Epidermal melanocyte (primary cell): ENCODE data around the gene LCN6.

ENCODE experiments used
- DNase-seq: peaks from one replicate; pipeline ENCODE4 v3.0.0; 2011; ENCODE audit warnings: low spot score; ENCODE audit not compliant: insufficient read length

Gene LCN6

DNA sequence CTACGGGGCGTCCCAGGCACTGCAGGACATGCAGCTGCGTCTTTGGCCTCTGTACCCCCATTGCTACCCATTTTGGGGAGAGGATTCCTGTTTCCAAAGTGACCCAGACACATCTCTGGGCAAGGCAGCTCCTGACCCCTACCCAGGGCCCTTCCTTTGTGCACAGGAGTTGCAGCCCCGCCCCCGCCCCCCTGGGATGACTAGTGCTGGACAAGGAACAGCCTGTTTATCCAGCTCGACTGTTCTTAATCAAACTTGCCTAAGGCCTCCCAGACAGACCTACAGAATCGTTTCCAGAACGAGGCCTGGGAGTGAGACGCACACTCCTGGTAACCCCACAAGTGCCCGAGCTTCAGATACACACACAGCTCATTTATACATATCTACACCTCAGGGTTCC lies 22.7 kb downstream of the LCN6 start:
- DNase-seq: peak; percentile 88

DNA sequence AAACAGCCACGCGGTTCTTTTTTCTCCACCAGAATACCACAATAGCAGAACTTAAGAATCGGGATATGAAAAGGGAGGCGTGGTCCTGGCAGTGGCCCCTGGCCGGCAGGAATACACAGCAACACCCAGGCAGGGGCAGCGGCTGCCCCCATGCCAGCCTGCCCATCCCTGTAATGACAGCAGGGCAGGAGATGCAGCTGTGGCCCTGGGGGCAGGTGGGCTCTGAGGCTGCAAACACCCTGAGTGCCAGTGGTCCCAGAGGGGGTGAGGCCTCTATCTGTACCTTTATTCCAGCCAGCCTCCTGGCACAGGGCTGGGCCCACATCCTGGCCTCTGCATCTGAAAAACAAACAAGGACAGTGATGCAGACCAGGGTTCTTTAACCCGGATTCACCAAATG lies 23.6 kb downstream of the LCN6 start:
- DNase-seq: no peak

DNA sequence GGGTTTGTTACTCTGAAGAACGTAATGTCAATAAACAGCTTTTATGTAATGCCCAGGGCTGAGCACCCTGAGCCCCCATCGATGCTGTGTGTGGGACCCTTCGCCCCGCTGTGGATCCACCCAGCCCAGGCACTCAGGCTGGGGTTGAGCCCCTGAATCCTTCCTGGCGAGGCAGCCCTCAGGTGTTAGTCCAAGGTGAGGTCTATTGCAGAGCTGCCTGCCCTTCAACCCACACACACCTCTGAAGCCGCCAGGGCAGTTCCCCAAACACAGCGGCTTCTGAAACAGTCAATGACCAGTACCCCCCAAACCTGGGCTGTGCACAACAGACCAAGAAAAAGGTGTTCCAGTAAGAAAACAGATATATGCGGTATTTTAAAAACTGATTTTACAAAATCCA lies 24.3 kb downstream of the LCN6 start:
- no peak for DNase-seq

DNA sequence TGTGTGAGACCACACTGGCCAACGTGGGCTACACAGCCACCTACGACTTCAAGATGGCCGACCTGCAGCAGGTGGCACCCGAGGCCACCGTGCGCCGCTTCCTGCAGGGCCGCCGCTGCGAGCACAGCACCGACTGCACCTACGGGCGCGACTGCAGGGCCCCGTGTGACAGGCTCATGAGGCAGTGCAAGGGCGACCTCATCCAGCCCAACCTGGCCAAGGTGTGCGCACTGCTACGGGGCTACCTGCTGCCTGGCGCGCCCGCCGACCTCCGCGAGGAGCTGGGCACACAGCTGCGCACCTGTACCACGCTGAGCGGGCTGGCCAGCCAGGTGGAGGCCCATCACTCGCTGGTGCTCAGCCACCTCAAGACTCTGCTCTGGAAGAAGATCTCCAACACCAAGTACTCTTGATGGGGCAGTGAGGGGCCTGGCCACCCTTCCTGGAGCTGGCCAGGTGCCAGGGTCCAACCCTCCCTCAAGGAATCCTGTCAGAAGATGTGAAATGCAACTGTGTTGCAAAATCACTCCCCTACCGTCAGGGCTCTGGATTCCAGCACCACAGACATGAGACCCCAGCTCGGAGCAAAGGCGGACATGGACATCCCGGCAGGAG lies 24.9 kb downstream of the LCN6 start:
- no peak for DNase-seq

DNA sequence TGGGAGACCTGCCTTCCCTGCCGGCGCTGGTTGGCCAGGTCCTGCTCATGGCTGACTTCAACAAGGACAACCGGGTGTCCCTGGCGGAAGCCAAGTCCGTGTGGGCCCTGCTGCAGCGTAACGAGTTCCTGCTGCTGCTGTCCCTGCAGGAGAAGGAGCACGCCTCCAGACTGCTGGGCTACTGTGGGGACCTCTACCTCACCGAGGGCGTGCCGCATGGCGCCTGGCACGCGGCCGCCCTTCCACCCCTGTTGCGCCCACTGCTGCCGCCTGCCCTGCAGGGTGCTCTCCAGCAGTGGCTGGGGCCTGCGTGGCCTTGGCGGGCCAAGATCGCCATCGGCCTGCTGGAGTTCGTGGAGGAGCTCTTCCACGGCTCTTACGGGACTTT lies 25.4 kb downstream of the LCN6 start:
- DNase-seq: no peak

DNA sequence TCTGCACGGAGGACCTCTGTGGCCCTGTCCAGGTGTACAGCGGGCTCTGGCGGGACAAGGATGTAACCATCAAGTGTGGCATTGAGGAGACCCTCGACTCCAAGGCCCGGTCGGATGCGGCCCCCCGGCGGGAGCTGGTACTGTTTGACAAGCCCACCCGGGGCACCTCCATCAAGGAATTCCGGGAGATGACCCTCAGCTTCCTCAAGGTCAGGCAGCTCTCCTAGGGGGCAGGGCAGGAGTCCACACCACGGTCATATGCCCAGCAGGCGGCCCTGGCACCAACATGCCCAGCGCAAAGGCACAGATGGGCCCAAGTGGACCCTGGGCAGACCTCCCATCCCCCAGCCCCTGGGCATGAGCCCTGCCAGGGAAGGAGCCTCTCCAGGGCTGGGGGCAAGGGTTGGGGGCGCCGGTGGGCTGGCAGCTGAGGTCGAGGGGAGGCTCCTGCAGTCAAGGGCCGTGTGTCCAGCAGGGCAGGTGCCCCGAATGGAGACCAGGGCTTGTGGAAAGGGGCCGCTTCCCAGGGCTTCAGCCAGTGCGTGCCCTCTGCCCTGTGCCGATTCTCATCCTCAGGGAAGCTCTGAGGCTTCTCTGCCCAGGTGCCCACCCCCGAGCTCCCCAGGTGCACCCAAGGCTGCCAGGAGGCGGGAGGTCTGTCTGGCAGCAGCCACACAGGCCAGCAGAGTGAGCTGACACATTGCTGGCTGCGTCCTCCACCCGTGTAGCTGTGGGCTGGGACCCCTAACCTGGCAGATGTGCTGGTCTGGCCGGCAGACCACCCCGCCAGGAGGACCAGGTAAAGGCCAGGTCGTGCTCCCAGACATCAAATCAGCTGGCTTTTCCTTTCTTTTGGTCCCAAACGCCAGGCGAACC lies 26.0 kb downstream of the LCN6 start:
- DNase-seq: no peak

DNA sequence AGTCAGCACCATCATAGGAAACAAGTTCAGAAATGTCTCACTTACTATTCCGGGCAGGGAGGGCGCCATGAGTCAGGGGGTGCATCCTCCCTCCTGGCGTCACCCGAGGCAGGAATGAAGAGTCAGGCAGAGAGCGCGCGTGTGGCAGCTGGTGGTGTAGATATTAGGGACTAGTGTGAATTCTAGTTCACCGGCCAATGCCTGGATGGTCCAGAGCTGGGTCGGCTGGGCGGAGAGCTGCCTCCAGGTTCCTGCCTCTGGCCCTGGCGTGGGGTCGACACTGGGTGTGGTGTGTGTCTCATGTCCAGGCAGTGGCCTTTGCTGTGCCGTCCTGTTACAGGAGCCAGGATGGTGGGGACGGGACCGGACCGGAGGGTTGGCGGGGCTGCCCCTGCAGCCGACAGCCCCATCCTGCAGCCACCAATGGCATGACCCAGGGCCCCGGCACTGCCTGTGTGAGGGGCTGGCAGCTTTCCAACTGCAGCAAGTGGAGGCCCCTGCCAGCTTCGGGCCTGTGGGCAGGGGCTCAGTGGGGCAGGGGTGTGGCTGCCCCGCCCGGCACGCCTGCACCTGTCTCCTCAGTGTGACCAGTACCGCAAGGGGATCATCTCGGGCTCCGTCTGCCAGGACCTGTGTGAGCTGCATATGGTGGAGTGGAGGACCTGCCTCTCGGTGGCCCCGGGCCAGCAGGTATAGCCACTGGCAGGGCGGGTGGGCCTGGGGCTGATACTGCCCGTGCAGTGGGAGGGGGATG lies 26.8 kb downstream of the LCN6 start:
- DNase-seq: no peak

DNA sequence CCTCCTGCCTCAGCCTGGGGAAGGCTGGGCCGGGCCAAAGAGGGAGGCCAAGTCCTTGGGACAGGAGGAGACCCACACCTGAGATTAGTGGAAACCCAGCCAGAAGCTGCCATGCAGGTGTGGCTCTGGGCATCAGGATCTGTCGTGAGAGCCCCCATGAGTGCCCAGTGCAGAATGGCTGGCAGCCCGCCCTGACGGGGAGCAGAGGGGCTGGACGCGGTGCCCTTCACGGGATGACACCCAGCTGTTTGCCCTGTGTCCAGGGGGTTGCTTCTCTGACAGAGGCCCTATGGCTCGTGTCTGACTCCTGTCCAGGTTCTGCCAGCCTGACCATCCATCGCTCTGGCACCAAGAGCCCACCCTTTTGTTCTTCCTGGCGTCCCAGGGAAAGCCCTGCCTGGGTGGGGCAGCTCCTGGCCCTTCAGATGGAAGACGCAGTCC lies 27.4 kb downstream of the LCN6 start:
- no peak for DNase-seq

DNA sequence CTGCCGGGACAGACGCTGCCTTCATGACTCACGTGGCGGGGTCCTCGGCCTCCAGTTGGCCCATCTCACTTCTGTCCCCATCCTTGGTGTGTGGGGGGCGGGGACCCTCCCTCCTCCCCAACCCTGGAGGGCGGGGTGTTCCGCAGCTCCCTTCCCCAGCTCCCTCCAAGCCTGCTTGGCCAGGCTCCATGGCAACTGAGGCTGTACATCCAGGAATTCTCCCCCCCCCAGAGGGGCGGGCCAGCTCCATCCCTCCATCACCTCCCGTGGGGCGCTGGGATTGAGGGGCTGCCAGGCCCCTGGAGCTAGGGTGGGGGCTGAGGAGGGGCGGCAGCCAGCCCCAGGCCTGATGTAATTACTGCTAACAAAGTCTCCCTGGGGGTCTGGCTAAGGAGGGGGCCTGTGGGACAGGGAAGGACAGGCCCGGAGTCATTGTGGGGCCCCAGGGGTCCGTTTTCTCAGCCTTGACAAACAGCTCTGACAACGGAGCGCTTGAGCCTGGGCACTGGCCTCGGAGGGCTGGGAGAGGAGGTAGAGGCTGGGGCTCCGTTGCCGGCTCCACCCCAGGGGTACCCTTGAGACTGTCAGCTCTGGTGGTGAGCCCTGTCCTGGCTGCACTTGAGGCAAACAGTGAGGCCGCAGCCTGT lies 28.0 kb downstream of the LCN6 start:
- no peak for DNase-seq

DNA sequence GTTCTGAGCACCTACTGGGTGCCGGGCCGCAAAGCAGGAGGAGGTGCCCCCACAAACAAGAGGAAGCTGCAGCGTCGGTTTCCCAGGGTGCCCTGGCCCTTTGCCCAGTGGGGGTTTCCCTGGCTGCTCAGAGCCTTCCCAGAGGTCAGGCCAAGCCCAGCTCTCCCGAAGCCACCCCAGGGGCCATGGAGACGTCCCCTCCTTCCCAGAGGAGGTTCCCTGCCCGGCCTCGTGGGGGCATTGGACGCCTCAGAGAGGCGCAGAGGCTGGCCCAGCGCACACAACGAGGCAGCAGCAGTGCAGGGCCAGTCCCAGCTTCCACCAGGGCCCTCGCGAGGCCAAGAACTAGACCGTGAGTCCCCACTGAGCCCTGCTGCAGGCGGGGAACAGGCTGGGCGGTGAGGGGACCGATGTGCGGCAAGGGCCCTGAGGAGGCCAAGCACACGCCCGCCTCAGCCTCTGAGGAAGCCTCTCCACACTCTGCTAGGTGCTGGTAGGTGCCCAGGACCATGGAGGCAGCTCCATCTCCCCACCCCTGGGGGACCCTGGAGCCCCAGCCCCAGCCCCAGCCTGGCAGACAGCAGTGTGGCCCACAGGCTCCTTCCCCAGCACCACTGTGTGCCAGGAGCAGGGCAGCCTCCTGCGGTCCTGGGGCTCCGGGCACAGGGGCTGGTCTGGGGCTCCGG lies 29.0 kb downstream of the LCN6 start:
- DNase-seq: no peak

DNA sequence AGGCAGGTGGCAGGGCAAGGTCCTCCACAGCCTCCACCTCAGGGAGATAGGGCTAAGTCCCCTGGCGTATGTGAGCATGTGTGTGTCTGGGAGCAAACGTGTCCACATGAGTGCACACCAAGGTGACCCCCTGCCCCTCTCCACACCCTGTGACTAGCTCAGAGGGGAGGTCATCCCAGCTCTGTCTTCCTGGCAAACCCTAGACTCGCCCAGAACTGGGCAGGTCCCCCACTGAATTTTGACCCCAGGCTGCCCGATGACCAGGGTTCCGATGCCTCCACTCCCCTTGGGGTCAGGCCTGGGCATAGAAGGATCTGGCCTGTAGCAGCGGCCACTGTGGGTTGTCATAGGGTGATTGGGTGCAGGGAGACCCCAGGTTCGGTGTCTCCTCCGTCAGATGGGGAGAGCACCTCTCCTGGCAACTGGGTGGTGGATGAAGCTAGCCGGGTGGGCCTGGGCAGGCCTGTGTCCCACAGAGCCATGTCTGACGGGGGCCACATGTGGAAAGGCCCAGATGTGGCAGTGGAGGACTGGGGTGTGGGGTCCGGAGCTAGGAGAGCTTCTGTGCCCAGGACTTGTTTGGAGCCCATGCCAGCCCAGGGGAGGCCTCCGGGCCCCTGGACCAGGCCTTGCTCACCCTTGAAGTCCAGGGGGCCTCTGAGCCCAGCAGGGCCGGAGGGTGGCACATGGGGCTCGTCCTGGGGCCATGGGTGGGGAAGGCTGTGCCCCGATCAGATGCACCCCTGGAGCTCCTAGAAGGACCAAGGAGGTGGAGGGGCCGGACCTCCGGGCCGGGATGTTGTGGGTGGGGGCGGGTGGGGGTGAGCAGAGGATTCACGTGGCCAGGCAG lies 29.8 kb downstream of the LCN6 start:
- no peak for DNase-seq

DNA sequence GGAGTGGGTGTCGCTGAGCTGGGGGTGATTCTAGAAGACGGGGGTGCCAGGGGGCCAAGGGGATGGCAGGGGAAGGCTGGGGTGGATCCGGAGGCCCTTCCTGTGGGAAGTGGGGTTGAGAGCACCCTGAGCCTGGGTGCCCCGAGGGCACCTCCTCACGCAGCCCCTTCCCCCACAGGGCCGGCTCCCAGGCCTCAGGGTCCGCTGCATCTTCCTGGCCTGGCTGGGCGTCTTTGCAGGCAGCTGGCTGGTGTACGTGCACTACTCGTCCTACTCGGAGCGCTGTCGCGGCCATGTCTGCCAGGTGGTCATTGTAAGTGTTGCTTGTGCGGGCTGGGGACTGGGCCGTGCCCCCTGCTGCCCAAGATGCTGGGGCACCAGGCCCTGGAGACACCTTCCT lies 30.9 kb downstream of the LCN6 start:
- DNase-seq: no peak

DNA sequence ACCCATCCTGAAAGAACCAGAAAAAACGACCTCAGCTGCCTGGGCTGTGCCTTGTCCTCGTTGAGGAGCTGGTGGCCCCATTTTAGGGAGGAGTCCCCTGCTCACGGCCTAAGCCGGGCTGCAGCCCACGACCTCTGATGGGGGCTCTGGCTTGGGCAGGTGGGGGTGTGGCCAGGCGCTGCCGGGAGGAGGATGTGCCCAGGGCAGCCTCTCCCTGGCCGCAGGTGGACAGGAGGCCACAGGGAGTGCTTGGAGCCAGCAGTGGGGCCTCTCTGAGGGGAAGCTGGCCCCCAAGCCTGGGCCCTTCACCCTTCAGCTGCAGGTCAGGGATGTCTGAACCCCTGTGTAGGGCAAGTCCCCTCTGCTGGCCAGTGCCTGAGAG lies 33.4 kb downstream of the LCN6 start:
- DNase-seq: no peak

DNA sequence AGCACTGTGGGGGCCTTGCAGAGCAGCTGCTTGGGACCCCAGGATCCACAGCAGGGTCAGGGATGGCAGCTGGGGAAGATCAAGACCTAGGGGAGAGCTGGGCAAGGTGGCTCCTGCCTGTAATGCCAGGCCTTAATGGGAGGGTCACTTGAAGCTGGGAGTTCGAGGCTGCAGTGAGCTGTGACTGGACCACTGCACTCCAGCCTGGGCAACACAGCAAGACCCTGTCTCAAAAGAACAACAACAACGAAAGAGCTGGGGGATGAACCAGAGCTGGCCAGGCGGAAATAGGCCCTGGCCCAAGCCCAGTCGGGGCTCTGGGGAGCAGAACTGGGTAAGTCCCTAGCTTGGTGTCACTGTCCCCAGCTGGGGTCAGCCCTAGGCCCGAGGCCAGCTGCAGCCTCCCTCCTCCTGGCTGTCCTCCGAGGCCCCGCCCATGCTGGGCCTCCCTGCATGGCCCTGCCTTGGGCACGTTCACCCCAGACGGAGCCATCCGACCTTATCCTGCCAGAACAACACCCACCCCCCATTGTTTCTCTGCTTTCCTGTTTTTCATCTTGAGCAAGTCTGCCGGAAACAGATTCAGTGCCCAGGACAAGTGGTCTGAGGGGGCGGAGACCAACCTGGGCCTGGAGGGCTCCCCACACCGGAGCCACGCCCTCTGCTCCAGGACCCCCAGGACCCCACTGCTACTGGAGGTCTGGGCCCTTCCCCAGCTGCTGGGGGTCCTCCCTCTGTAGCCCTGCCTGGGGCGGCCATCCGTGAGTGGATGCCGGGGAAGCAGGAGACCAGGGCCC lies 34.0 kb downstream of the LCN6 start:
- DNase-seq: no peak

DNA sequence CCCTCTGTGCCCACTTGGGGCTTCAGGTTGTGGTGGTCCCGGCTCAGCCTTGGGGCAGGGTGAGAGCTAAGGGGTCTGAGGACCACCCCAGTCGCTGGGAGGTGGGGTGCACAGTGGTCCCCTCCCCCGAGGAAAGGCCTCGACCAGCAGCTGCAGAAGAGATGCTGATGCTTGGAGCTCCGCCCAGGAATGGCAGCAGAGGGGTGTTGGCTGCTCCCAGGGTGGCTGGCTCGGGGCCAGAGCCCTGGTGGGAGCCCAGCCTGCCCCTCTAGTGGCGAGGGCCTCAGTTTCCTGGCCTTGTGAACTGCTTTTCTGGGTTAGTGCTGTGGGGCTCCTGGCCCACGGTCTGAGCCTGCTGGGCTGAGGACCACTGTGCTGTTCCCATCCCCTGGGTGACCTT lies 34.8 kb downstream of the LCN6 start:
- no peak for DNase-seq

DNA sequence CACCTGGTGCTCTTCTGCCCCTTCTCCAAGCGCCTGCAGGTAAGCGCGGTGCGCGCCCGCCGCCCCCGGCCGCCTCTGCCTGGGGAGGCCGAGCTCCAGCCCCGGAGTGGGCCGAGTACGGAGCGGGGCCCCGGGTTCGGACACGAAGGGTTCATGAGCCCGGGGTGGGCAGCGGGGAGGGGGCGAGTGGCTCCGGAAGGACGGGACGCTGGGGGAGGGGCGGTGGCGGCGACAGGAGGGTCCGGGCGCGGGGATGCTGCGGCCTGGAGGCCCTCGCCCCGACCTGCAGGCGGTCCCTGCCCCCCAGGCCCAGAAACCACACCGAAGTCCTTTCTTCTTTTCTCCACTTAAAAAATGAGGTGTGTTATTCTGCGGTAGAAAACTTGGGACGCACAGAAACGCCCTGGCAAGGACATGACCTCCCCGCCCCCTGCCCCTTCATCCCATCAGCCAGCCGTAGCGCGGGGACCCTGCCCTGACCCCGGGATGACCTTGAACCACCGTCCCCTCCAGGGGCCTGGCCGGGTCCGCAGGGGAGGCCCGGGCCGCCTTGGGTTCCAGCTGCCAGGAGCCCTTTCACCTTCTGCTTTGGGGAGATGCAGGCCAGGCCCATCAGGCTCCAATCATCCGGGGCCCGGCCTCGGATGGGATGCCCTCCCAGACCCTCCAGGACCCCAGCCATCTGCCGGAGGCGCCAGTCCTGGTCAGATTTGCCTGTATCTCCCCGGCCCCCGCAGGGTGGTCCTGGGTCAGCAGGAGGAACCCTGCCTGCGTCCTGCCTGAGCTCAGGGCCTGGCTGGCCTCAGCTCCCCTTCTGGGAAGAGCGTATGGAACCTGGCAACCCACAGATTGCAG lies 35.4 kb downstream of the LCN6 start:
- DNase-seq: no peak

DNA sequence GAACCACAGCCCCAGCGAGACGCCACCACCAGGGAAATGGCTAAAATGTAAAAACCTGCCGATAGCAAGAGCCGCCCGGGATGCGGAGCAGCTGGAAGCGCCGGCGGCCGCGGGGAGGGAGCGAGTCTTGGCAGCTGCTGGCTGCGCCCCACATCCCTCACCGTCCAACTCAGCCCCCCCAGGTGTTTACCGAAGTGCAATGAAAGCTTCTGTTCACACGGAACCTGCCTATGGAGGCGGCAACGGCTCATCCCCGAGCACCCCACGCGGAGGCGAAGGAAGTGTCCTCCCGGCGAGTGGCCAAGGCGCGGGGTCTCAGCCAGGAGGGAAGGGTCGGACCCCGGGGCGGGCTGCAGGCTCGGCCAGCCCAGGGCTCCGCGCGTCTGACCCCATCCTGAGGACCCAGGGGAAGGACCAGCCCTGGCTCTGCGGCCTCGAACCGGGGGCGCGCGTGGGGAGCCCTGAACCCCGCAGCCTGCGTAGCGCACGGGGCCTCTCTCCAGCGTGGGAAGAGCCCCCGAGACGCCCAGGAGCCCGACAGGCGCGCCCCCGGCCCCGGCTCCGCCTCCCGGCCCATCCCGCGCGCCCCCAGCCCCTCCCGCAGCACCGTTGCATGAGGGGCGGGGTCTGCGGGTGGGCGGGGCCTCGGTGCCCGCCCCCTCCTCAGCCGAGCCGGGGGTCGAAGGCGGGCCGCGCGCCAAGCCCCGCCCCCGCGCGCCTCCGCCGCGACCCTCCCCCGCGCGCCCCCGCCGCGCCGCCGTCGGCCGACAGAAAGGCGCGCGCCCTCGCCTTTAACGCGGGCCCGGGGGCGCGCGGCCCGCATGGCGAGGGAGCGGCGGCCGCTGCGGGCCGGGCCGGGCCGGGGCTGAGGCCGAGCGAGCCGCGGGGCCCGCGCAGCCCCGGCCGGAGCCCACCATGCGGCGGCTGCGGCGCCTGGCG lies 36.3 kb downstream of the LCN6 start, which contains the start of gene DIPK1B:
DIPK1B (plus strand) TSS at position 822 of the 939 bp plus-strand sequence; CDS start at position 916, 94 bp downstream.
- no peak for DNase-seq
